ENCODE measurements around the gene FNIP2. TPM values are rescaled to one million over a fixed set of nuclear protein-coding genes. Genes with fewer than 3 reads are reported as not detected.

Gene FNIP2
- total and polyA plus RNA-seq, 4 donors: 8.8 to 88.7 (median 23.5) TPM

DNA sequence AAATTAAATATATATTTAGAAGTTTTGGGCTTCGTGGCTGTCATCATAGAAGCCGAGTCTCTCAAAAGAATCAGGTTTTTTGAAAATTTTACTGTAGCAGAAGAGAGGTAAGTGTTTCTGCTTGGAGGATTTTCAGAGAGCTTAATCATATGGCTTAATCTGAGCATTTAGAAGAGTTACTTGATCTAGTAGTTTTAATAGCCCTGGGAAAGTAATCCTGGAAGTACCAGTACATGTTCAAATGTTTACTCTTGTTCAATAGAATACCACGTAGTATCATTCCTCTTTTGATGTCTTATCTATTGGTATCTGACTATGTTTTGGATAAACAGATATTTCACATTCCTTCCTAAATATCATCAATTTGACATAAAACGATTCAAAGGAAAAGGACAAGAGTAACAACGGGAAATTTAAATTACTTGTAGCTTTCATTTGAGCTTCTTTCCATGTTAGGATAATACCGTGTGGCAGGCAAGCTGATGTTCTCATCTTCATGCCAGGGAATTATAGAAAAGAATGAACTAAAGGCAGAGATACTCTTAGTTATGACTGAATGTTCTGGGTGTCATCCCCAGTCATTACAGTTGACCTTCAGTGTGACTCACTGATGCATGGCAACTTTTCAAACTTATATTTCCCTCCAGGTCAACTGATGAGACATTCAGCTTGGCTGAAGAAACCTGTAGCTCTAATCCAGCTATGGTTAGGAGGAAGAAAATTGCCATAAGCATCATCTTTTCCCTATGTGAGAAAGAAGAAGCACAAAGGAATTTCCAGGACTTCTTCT is 89.8 kb downstream of the FNIP2 start (continued):
- TF ChIP-seq, protein P1, sequence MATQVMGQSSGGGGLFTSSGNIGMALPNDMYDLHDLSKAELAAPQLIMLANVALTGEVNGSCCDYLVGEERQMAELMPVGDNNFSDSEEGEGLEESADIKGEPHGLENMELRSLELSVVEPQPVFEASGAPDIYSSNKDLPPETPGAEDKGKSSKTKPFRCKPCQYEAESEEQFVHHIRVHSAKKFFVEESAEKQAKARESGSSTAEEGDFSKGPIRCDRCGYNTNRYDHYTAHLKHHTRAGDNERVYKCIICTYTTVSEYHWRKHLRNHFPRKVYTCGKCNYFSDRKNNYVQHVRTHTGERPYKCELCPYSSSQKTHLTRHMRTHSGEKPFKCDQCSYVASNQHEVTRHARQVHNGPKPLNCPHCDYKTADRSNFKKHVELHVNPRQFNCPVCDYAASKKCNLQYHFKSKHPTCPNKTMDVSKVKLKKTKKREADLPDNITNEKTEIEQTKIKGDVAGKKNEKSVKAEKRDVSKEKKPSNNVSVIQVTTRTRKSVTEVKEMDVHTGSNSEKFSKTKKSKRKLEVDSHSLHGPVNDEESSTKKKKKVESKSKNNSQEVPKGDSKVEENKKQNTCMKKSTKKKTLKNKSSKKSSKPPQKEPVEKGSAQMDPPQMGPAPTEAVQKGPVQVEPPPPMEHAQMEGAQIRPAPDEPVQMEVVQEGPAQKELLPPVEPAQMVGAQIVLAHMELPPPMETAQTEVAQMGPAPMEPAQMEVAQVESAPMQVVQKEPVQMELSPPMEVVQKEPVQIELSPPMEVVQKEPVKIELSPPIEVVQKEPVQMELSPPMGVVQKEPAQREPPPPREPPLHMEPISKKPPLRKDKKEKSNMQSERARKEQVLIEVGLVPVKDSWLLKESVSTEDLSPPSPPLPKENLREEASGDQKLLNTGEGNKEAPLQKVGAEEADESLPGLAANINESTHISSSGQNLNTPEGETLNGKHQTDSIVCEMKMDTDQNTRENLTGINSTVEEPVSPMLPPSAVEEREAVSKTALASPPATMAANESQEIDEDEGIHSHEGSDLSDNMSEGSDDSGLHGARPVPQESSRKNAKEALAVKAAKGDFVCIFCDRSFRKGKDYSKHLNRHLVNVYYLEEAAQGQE (IDR thresholded peaks at IDR 0.05): no peak

DNA sequence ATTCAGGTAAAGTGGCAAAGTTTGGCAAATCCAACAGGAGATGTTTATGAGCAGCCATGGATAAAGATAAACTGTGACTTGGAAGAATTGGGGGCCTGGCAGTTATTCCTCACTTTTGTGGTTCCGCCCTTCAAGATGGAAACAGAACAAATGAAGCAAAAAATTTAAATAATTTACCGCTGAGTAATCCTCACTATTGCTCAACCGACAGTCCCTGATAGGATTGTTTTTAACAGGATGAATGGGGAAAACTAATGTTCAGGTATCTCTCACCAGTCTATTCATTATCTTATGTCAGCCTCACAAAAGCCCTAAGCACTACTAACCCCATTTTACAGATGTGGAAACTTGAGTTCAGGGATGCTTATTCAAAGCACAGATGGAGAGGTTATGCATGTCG is 90.8 kb downstream of the FNIP2 start:
- H3K36me3 ChIP-seq (ENCODE audit: control insufficient read depth in 4 of 4, insufficient read depth in 3 of 4, low read depth in 1 of 4, low read length in 3 of 4): peaks cover 6 to 52% (median 22%) of the 10 kb centered on the region in 4 donors
- H3K4me1 ChIP-seq (ENCODE audit: control insufficient read depth in 4 of 4, insufficient read depth in 4 of 4, low read length in 3 of 4): peaks cover 0 to 6% (median under 1%) of the 10 kb centered on the region in 4 donors
- TF ChIP-seq, protein P1 (IDR thresholded peaks at IDR 0.05): no peak
- no peak for TF ChIP-seq TAF1 (conservative IDR thresholded peaks at IDR 0.05)
- TF ChIP-seq, protein P2, sequence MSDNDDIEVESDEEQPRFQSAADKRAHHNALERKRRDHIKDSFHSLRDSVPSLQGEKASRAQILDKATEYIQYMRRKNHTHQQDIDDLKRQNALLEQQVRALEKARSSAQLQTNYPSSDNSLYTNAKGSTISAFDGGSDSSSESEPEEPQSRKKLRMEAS (IDR thresholded peaks at IDR 0.05): no peak
- no peak for TF ChIP-seq YY1 (IDR thresholded peaks at IDR 0.05)
- TF ChIP-seq, protein P3, sequence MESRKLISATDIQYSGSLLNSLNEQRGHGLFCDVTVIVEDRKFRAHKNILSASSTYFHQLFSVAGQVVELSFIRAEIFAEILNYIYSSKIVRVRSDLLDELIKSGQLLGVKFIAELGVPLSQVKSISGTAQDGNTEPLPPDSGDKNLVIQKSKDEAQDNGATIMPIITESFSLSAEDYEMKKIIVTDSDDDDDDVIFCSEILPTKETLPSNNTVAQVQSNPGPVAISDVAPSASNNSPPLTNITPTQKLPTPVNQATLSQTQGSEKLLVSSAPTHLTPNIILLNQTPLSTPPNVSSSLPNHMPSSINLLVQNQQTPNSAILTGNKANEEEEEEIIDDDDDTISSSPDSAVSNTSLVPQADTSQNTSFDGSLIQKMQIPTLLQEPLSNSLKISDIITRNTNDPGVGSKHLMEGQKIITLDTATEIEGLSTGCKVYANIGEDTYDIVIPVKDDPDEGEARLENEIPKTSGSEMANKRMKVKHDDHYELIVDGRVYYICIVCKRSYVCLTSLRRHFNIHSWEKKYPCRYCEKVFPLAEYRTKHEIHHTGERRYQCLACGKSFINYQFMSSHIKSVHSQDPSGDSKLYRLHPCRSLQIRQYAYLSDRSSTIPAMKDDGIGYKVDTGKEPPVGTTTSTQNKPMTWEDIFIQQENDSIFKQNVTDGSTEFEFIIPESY (IDR thresholded peaks at IDR 0.05): no peak
- TF ChIP-seq, protein P4, sequence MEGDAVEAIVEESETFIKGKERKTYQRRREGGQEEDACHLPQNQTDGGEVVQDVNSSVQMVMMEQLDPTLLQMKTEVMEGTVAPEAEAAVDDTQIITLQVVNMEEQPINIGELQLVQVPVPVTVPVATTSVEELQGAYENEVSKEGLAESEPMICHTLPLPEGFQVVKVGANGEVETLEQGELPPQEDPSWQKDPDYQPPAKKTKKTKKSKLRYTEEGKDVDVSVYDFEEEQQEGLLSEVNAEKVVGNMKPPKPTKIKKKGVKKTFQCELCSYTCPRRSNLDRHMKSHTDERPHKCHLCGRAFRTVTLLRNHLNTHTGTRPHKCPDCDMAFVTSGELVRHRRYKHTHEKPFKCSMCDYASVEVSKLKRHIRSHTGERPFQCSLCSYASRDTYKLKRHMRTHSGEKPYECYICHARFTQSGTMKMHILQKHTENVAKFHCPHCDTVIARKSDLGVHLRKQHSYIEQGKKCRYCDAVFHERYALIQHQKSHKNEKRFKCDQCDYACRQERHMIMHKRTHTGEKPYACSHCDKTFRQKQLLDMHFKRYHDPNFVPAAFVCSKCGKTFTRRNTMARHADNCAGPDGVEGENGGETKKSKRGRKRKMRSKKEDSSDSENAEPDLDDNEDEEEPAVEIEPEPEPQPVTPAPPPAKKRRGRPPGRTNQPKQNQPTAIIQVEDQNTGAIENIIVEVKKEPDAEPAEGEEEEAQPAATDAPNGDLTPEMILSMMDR (IDR thresholded peaks at IDR 0.05; ENCODE audit: low read depth, low read length, missing input control): no peak
- TF ChIP-seq RAD21 (IDR thresholded peaks at IDR 0.05): no peak
- H3K4me3 ChIP-seq (ENCODE audit: low read depth in 1 of 3, low read length in 3 of 3): no peak overlapping the region
- 97% methylated on average over 4 of the region's 4 CpGs for WGBS
- H3K27ac ChIP-seq (ENCODE audit: low read depth in 1 of 2, low read length in 2 of 2): no peak overlapping the region
- H3K9ac ChIP-seq (ENCODE audit: low read depth in 1 of 2, low read length in 2 of 2): no peak overlapping the region
- no peaks in the 10 kb centered on the region for H3K9me3 ChIP-seq (ENCODE audit: control insufficient read depth in 4 of 4, low read length in 3 of 4)
- H3K27me3 ChIP-seq (ENCODE audit: control insufficient read depth in 4 of 4, insufficient read depth in 4 of 4, low read length in 3 of 4): no peaks in the 10 kb centered on the region
- no peak for DNase-seq (ENCODE audit: low spot score)

Data from liver (tissue), 9 donors.